NCI-H1694 treated with DMSO at 0.1 percent for 48 hours (cell line): ENCODE results near the gene CDK14.
"Not testable (repeated sequence)": the region's sequence is repeated elsewhere in the genome, so short reads cannot be mapped to it uniquely, and the experiment has no call there.

Source experiments
- DNase-seq: peaks from one replicate; lab custom pipeline; 2025; lab: John Stamatoyannopoulos, UW

The CDK14 gene

DNA sequence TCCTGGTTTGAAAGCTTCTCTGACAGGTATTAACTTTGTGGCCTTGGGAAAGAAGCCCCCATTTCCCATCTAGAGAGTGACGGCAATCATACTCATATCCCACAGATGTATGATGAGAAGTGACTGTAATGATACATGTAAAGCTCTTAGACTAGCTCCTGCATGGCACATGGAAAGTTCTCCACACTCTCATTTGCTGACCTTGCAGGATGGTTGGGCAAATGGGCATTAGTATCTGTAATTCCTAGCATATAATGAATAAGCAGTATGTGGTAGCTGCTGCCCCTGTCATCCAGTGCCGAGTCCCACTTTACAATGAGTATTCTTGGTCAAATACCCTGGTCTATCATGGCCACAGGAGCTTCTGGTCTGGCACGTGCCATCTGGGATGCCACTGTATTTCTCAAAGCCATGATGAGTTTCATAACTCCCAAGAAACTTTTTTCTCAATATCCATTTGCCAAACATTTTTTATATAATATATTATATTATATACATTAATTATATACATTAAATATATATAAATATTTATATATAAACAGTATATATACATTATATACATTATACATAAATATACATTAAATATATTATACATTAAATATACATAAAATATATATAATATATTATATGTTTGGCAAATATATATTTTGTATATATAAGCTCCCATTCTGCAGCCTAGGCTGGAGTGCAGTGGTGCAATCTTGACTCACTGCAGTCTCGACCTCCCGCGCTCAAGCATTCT lies 561.6 kb downstream of the CDK14 start:
- no peak for DNase-seq

DNA sequence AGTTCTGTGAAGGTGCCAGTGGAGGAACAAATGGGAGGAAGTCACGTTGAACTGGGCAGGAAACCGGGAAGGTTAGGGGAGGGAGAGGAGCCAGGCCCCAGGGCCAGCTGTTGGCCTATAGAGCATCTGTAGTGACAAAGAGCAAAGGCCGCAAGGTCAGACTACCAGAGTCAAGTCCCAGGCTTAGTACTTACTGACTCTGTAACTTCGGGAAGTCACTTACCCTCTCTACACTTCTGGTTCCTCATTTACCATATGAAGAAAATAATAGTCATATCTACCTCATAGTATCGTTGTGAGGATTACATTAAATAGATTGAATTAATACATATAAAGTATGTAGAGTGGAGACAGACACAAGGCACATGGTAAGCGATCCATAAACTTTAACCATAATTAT lies 566.3 kb downstream of the CDK14 start:
- DNase-seq = no peak

DNA sequence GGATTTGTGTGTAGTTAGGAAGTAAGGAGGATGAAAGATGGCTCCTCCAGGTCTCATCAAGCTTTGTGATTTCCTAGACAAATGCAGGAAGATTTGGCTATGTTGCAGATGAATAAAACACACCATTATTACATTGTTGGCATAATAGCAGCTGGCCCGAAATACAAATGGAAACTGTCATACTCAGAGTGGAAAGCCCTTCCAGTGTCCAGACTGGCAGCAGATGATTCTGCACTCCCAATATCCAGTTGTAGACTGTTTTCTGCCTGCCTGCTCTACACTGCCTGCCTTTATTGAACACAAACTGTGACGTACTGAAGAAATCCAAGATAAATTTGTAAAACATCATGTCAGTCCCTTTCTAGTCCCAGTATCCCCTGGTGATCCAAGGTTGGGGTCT lies 568.4 kb downstream of the CDK14 start:
- no peak for DNase-seq

DNA sequence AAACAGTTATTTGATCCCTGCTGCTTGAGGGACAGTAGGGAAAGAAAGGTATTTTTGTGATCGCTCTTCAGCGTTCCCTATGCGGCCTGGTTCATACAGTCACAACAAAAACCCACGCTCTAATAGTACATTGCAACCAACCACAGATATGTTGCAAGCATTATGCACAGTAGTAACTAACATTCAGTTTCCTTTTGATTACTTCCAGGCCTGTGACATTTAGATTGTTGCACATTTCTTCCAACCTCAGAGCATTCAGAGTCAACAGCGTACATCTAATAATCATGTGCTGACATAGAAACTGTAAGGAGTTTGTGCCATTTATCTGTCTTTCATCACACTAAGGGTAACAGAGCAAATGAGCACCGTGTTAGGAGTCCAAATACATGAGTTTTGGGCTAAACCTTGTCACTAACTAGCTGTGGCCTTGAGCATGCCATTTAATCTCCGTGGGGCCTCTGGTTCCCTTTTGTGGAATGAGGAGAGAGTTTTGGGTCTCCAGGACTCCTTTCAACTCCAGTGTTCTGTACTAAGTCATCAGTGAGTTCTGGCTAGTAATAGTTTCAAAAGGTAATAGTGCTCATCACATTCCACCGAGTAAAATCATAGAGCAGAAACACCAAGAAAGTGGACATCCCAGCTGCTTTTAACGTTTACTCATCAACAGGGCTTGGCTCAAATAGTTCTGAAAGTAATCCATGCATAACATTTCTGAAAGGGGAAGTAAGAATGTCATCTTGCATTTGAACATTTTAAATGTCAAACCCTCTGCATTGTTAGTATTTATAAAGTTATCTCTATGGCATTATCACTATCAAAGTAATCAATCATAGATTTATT lies 569.1 kb downstream of the CDK14 start:
- DNase-seq = no peak

DNA sequence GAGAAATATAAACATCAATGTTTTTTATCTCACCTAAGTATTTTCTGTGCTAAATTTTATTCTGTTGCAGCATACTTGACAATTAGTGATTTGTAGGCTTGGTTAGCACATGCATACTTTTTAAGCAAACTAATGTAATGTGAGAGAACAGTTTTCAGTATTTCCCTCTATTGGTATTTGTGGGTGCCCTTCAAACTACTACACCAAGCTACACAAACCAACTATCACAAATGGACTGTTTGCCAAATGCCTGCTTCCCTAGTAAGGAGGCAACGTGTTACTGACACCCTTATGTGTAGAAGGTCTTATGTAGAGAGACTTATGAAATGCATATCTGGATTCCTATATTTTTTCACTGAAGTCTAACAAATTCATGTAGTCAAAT lies 569.7 kb downstream of the CDK14 start:
- DNase-seq = no peak

DNA sequence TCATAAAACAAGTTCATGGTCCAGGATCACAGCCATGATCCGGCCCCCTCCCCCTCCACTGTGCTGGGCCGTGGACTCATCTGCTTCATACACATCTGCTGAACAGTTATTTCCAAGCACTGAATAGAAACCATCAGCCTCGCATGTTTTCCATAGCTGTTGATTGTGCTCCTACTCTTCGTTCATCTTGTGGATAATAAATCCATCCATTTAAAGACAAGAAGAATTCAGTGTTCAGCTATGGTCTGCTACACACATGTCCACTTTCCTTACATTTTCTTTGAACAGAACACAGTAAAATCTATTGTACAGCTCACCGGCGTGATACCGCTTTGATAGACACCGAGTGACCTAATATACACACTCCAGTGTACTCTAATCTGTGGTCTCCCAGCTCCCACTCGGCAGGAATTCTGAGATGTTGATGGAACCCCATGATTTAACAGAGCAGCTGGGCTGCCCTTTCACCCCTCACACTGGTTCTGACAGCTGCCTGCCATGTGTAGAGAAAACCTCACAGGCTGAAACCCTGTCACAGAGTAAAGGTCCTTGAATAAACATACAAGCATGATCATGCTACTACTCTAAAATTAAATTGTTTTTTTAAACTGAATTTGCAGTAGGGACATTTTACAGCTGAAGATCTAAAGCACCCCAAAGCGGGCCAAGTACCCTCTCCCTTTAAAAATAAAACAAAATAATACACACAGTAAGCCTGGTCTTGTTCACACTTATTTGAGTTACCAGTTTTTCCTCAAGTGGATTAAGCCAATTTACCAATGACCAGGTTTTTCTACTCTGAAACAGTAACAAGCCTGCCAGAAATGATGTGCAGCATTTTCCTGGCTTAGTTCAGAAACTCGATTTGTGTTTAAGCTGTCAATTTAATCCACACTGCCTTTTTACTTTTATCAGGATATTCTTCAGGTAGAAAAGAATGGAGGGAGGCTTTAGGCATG lies 573.0 kb downstream of the CDK14 start:
- DNase-seq = no peak

DNA sequence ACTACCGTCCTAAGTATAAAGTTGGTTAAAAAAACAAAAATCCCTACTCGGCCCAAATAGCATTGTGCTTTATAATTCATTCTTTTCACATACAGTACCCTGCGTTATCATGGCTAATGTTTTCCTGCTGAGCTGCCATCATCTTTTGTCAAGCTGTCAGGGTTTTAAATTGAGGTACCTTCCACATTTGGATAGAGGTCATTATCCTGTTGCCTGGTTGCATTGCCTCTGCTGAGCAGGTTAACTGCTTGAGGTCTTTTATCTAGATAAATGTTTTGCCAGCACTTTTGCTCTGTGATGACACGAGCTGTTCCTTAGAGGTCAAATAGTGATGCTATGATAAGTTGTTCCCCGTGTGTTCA lies 573.7 kb downstream of the CDK14 start:
- DNase-seq = no peak

DNA sequence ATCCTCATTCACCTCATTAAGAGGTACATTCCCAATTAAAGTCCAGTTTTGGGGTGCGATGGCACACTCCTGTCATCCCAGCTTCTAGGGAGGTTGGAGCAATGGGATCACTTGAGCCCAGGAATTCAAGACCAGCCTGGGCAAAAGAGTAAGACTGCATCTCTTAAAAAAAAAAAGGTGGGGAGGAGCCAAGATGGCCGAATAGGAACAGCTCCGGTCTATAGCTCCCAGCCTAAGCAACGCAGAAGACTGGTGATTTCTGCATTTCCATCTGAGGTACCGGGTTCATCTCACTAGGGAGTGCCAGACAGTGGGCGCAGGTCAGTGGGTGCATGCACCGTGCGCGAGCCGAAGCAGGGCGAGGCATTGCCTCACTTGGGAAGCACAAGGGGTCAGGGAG lies 577.1 kb downstream of the CDK14 start:
- DNase-seq = not testable (repeated sequence)

DNA sequence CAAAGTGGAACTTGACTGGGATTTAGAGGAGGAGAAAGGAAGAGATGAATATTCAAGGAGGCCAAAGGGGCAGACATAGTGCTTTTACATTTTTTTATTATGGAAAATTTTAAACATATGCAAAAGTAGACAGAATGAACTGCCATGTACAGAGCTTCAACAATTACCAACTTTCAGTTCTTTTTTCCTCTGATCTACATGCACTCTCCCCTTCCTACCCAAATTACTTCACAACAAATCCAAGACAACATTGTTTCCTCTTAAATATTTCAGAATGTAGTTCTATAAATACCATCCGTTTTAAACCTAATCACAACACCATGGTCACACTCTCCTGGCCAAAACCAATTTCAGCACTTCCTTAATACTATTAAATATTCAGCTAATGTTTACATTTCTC lies 584.6 kb downstream of the CDK14 start:
- DNase-seq = no peak

DNA sequence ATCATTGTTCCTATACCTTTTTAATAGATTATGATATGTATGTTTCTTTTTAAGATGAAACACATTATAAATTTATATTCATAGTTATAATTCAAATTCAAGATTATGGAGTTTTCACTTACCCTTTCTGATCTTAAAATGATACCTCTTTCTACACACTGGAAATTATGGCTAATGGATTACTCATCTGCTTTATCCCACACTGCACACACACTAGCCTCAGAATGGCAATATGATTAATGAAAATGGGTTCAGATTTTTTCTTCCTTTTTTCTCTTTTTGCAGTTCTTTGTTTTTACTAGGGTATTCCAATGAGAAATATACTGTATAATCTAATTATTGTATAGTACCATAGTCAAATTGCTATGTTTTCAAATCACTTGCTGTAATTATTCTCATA lies 585.8 kb downstream of the CDK14 start:
- DNase-seq = no peak

DNA sequence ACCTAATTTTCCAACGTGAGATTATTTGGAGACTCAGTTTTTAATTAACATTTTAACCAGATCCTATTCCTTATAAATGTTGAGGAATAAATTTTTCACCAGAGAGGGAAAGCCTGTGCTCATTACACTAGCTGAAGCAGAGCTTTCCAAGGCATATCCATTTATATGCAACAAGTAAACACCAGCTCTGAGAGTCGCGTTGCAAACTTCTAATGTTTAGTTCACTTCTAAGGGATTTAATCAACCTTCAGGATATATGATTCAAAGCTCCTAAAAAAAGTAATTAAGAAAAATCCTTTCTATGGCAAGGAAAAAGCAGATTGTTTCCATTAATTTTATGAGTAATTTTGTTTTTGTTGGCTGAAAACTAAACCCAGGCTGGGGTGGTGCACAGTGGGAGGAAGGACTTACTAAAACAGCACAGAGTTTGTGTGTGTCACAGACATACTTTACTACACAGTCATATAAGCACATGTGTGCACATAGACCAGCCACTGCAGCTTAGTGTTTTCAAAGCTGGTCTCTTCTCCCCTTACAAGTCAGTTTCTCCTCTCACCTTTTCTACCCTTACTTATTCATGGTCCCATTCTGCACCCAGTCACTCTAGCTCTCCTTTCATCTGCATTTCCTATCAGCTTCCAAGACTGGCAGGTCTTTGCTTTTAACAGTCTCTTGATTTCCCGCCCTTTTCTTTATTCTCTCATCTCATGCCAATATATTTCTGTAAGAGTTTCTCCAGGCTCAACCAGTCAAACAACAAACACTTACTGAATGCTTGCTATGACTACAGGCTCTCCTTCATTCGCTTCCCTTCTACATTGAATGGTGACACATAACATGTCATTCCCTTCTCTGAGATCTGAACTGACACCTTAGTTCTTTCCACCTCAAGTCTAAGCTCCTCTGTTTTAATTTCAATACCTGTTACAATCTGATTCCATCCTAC lies 587.0 kb downstream of the CDK14 start:
- no peak for DNase-seq

DNA sequence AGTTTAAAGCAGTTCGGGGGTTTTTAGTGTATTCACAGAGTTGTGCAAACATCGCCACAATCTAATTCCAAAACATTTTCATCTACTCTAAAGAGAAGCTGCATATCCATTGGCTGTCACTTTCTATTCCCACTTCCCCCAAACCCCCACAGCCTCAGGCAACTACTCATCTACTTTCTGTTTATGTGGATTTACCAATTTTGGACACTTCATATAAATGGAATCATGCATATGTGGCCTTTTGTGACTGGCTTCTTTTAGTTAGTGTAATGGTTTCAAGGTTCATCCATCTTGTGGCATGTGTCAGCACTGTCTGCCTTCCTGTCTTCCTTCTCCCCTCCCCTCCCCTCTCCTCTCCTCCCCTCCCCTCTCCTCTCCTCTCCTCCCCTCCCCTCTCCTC lies 589.6 kb downstream of the CDK14 start:
- no peak for DNase-seq

DNA sequence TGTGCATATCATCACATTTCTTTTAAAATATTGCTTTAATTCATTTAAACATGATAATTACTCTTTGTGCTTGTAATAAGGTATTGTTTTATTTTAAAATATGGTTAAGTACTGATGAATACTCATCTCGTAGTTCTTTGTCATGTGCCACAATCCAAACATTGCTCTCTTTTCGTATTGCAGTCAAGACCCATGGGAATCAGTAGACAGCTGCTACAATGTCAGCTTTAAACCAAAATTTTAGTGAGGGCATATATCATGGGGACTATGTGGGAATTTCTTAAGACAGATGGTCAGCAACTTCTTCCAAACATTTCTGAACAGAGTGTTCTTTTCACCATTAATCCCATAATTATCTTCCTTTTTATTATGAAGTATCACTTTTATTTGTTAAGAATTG lies 590.9 kb downstream of the CDK14 start:
- DNase-seq = no peak

DNA sequence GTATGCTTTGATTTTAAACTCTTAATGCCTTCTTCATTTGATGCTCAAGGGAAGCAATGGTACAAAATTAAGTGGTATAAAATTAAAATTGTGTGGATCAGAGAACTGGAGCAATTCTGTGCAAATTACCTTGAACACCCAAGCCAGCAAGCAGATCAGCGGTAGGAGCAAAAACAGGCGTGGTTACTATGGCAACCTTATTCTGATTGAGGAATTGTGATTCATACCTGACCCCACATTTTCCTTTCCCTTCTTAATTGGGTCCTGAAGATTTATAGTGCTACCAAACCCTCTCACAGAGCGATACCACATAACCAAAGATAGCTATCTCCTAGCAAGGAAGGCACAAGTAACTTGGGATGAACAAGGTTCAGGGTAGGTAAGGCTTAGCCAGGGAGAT lies 595.6 kb downstream of the CDK14 start:
- no peak for DNase-seq

DNA sequence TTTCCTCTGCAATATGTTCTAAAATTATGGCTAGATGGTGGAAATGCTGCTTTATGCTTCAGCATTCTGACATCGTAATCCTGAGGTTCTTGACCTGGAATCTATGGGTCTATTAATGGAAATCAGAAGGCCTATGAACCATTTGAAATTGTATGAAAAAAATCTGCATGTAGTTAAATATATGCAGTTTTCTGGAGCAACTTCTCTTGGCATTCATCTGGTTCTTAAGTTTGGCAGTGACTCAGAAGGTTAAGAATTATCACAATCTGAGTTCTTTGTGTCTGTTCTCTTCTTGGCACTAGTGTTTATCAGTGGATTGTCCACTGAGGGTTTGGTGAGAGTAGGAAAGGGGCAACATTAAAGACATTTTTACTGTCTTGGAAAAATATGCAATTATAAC lies 597.0 kb downstream of the CDK14 start:
- DNase-seq = no peak

DNA sequence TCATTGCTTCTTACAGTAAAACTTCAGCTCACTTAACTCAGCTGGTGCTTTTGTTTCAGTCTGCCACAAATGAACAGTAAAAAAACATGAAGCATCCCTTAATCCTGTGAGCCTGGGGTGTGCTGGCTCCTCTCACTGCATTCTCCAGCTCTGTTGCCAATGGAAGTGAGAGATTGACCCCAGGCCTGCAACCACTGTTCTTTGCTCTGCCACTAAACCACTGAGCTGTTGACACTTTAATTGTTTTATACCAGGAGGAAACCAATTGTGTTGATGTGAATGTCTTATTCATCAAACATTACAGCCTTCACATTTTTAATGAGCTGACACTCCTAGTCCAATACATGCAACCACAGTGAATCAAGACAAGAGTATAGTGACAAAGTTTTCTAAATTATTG lies 598.7 kb downstream of the CDK14 start:
- no peak for DNase-seq

DNA sequence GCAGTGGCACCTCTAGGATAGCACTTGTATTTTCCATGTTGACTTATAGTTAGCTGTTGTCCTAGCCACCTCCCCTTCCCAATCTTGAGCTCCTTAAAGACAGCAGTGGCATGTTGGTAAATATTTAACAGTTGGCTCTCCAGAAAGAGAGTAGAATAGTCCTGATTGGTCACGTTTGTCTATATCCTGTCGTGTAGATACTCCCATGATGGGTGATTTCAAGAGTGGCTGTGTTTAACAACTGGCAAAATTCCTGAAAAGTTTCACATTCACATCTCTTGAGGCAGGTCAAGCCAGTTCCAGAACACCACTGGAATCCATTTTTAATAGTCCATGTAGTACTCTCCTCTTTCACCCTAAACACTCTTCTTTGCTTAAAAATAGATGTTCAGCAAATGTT lies 599.9 kb downstream of the CDK14 start:
- DNase-seq = no peak

DNA sequence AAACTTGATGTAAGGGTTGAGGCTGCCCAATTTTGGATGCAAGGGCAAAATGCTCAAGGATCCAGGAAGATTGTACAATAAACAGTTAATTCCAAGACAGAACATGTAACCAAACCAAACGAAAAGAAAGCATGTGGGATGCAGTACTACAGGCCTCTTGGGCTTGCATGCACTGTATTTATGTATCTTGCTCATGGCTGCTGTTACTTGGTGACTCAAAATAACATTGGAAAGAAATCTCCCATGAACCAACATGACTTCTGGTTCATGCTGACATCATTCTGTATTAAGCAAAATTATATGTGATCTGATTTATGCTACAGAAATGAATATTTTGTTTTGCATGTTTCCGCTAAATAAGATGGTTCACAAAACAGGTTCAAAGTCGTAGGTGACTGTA lies 602.2 kb downstream of the CDK14 start:
- DNase-seq = no peak

DNA sequence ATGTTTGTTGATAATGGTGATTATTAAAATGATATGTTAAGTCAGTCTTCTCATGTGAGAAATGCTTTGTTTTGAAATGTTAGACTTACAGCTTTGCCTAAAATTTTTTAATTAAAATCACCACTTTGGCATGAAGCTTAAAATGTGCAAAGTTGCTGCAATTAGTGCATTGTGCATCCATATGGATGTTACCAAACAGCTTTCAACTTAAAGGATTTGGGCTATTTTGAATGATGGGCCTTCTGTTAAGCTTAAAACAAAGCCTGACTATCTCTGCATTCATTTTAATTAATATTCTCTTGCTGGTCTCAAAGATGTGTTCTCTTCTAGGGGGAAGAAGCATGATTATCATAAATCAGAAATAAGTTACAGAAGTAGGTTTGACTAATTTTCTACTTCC lies 603.5 kb downstream of the CDK14 start:
- no peak for DNase-seq

DNA sequence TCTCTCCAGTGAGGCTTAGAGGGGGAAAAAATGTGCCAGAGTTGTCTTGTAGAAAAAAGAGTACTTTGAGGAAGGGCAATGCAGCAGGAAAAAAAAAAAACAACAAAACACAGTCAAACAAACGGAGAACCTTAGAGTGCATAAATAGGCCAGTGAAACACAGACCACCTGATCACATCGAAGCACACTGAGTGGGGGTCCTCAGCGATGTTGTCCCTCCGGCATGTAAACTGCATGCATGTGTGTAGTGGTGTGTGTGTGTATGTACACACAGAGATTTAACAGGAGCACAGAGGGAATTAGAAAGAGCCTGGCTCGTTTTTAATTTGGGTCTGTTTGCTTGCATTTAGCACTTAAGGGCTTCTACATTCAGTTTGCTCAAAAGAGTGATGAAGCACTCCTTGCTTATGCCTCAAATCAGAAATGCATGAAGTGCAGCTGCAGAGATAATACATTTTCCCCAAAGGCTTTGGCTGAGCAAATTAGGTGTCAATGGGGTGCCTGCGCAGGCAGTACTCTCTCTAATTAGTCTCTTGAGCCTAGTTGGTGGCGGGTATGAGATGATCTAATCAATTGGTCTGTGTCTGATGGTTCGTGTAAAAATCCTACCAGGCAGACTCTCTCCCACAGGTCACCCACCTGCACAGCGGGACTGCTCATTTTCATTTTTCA lies 605.5 kb downstream of the CDK14 start:
- DNase-seq = no peak
